Renal cortex interstitium (tissue), 11 donors: ENCODE measurements around the gene CTNS. TPM values are rescaled to one million over a fixed set of nuclear protein-coding genes. Genes with fewer than 3 reads are reported as not detected.
A peak's percentile ranks its signal among the peaks of the same experiment; 100 is the strongest.

Experiments
- DNase-seq, 11 donors: peaks; one replicate each; pipeline ENCODE4 v3.0.0-alpha.2; 2013; ENCODE audit warnings: low read depth in 9 of 11, low spot score in 4 of 11; ENCODE audit errors: extremely low read depth in 1 of 11
- polyA plus RNA-seq, 3 donors: library from polyadenylated mRNA; unstranded; fragments of 120-200 nt; gene quantifications; one replicate each; pipeline ENCODE4 v1.2.1, GENCODE V29; 2013; ENCODE audit not compliant: insufficient read length in 3 of 3

The CTNS gene
- polyA plus RNA-seq, 3 donors = 18.7 to 27.2 (median 20.2) TPM

- no peak for DNase-seq
These were observed 23.4 kb upstream of the CTNS start for GRCh38 chr17:3613124-3613523.

- no peak for DNase-seq
These were observed 21.2 kb upstream of the CTNS start for GRCh38 chr17:3615160-3615870.

DNA sequence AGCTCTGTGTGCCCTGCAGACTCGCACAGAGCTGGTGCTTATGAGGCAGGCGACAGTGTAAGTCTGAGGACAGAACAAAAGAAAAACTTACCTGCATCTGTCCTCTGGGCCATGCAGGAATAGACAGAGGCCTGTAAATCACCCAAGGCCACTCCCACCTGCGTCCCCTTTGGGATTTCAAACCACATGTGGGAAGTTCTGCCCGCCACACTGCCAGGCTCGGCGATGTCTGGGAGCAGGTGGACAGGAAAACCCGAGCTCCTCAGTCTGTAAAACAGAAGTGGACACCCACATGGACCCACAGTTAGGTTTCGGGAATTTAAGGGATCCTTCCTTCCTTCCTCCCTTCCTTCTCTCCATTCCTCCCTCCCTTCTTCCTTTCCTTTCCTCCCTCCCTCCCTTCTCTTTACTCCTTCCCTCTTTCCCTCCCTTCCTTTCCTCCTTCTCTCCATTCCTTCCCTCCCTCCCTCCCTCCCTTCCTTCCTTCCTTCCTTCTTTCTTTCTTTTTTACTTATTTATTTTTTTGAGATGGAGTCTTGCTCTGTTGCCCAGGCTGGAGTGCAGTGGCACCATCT lies 15.3 kb upstream of the CTNS start:
- DNase-seq = no peak

DNA sequence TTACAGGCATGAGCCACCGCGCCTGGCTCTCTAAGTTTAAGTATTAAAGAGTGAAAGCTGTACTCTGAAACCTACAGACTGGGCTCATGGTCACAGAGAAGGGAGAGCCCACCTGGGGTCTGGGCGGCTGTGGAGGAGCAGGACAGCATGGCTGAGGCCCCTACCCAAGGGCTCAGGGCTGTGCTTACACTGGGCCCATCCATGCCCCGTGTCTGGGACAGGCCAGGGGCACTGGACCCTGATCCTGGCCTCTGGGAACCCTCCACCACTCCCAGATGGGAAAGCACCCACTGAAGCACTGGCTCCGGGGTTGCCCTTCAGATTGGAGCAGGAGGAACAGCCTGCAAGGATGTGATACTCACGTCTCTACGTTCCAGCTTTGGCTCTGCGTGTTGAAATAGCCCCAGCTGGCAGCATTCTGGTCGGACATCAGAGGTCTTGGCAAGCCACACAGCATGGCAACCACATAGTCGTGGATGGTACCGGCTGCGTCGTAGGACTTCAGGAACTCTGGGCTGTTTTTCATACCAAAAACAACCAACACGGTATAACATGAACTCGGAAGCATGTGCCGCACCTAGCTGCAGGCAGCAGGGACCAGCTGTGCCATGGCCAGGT lies 13.5 kb upstream of the CTNS start:
- no peak for DNase-seq

- no peak for DNase-seq
These were observed 9.5 kb upstream of the CTNS start for GRCh38 chr17:3626831-3627768.

GRCh38 chr17:3627769-3628167 lies 8.8 kb upstream of the CTNS start:
- no peak for DNase-seq

DNA sequence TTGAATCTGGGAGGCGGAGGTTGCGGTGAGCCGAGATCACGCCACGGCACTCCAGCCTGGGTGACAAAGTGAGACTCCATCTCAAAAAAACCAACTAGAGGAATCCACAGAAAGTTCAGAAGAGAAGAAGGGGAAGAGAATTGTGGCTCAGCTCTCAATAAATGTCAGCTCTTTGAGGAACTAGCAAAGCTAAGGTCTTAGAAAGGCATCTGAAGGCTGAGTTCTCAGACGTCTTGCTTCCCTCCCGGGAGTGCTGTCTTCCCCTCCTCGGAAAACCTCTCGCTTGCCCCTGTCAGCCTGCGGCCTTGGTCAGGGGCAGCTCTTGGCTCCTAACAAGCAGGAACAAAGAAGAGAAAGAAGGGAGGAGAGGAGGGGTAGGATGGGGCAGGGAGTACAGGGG lies 5.8 kb upstream of the CTNS start:
- no peak for DNase-seq

- no peak for DNase-seq
These were observed 4.3 kb upstream of the CTNS start for GRCh38 chr17:3632287-3632686.

GRCh38 chr17:3635474-3636153 lies 946 bp upstream of the CTNS start:
- DNase-seq = peak in 4 of 11 donors; percentile 19 to 39 (median 20)

DNA sequence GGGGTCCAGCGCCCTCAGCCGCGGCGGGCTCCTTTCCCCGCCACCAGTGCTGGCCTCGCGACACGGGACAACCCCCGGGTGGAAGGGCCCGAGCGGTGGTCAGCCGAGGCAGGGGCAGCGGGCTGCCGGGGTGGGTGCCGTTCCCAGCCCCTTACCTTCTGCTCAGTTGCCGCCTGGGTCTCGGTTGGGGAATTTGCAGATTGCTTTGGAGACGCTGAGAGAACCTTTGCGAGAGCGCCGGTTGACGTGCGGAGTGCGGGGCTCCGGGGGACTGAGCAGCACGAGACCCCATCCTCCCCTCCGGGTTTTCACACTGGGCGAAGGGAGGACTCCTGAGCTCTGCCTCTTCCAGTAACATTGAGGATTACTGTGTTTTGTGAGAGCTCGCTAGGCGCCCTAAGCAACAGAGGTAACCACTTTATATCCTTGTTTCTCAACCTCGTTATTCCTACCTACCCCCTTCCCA lies 381 bp downstream of the CTNS start:
- peak in 1 of 11 donors; percentile 8 for DNase-seq

- no peak for DNase-seq
These were observed 3.5 kb downstream of the CTNS start for GRCh38 chr17:3639981-3640596.

- no peak for DNase-seq
These were observed 4.5 kb downstream of the CTNS start for GRCh38 chr17:3641014-3641413.

GRCh38 chr17:3641717-3642486 lies 5.3 kb downstream of the CTNS start:
- DNase-seq = peak in 2 of 11 donors; percentile 33 to 47

- DNase-seq = no peak
These were observed 7.4 kb downstream of the CTNS start for GRCh38 chr17:3643889-3644349.

- DNase-seq = no peak
These were observed 8.8 kb downstream of the CTNS start for GRCh38 chr17:3645310-3645709.

- DNase-seq = no peak
These were observed 10.7 kb downstream of the CTNS start for GRCh38 chr17:3647251-3647650.

DNA sequence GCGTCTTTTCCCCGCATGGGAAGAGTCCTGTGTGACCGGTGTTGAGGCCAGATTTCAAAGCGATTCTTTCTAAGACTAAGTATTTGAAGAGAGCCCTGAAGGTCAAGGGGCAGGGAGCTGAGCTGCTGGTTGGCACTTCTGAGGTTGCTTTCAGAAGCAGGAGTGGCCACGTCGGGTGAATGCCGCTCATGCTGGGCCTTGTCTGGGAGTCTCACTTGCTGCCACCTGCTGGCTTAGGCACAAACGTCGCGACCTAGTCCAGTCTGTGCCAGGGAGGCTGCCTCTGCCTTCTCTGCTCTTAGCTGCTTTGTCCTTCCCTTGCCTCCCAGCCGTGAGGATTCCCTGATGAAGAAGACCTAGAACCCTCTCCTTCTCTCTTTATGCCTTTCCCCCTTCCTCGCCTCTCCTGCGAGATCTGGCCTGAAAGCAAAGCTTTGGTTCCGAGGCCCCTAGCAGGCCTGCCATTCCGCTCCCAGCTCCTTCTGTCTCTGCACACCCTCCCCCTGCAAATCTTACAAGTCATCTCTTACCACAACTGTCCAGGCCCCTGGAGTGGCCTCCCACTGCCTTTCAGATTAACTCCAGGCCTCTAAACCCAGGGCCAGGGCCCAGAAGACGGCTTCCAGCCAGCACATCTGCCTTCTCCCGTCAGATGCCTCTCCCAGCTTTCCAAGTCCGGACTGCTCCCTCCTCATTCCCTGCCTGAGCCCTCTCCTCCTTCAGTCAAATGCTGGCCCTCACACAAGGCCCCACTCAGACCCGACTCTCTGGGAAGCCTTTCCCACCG lies 11.4 kb downstream of the CTNS start:
- peak in 1 of 11 donors; percentile 43 for DNase-seq
